GM21515 (cell line): ENCODE data around the gene GALK1.
"Not testable (repeated sequence)": the region's sequence is repeated elsewhere in the genome, so short reads cannot be mapped to it uniquely, and the experiment has no call there.

Source experiments
- ATAC-seq: cut with Tn5 transposase; IDR thresholded peaks from one replicate; pipeline ENCODE4 v1.9.1; 2021; ENCODE audit not compliant: unreplicated experiment

Gene GALK1

GRCh38 chr17:75764711-75765421 is at the start of gene GALK1:
GALK1 (minus strand) TSS chr17:75765192; CDS start chr17:75765136, 56 bp downstream.
- ATAC-seq: no peak

DNA sequence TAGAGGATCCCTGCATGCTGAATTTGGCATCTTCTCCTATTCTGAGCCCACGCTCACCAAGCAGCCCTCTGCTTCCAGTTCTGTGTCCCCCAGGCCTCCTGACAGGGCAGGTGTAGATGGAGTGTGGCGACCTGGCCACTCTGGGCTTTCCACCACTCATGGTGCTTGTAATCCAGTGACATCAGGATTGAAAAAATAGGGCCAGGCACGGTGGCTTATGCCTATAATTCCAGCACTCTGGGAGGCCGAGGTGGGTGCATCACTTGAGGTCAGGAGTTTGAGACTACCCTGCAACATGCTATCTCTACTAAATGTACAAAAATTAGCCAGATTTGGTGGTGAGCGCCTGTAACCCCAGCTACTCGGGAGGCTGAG is 49.0 kb upstream of the GALK1 start:
- no peak for ATAC-seq

- ATAC-seq: no peak
Measured at GRCh38 chr17:75813081-75814020, 48.4 kb upstream of the GALK1 start.

GRCh38 chr17:75812096-75813013 is 47.4 kb upstream of the GALK1 start:
- no peak for ATAC-seq

GRCh38 chr17:75811174-75811573 is 46.2 kb upstream of the GALK1 start:
- ATAC-seq: no peak

DNA sequence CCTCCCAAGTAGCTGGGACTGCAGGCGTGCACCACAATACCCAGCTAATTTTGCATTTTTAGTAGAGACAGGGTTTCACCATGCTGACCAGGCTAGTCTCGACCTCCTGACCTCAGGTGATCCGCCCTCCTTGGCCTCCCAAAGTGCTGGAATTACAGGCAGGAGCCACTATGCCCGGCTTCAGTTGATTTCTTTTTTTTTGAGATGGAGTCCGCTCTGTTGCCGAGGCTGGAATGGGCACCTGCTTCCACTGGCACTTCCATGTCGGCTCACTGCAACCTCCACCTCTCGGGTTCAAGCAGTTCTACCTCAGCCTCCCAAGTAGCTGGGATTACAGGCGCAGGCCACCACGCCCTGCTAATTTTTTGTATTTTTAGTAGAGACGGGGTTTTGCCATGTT is 45.8 kb upstream of the GALK1 start:
- not testable (repeated sequence) for ATAC-seq

DNA sequence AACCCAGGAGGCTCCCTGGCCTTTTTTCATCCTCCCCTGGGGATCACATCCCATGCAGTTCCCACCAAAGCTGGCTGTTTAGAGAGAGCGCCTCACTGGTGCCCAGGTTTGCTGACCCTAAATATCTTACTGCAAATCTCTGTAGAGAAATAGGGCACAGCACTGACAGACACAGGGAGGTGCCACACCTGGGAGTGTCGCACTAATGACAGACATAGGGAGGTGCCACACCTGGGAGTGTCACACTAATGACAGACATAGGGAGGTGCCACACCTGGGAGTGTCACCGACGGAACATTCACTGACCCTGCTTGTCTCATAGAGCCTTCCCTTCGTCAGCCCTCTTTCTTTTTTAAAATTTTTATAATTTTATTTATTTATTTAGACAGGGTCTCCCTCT is 45.2 kb upstream of the GALK1 start:
- ATAC-seq: no peak

DNA sequence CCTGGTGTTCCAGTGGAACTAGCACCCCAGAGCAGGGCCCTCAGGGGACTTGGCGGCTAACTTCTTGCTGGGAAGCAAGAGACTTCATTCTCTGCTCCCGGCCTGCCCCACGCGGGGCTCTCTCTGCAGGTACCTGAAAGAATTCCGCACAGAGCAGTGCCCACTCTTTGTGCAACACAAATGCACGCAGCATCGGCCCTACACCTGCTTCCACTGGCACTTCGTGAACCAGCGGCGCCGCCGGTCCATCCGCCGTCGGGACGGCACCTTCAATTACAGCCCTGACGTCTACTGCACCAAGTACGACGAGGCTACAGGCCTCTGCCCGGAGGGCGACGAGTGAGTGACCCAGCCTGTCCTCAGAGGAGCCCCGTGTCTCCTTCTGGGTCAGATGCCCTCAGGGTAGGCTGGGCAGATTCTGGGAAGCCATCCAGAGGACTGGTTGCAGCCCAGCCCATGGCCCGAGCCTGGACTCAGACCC is 44.7 kb upstream of the GALK1 start:
- no peak for ATAC-seq

DNA sequence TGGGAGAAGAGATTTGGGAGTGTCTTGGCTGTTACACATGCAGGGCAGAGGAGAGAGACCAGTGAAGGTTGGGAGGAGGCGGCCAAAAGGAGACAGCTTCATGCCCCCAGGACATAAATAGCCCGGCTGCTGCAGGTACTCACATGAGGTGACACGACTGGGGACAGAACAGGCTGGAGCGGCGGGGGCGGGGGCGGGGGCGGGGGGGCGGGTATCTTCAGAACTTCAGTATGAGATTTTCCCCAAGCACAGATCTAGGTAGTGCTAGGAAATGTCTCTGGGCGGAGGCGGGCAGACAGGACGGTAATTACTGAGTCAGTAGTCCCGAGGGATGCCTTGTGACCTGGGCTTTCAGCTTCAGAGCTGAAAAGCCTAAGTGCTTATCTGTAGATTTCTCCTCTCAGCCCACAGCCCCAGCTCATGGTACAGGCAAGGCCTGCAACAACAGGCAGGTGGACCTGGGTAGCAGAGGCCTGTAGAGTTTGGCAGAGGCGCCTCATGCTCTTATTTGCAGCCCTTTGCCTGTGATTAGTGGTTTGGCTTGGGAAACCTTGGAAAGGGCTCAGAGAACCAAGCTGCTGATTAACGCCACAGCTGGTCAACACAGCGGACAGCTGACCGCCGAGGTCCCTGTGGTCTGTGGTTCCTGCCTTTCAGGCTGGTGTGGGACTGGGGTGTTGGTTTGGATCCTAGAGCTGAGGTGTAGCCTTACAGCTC is 44.1 kb upstream of the GALK1 start:
- no peak for ATAC-seq

- ATAC-seq: no peak
Measured at GRCh38 chr17:75808549-75808904, 43.5 kb upstream of the GALK1 start.

GRCh38 chr17:75807861-75808260 is 42.9 kb upstream of the GALK1 start:
- ATAC-seq: no peak

DNA sequence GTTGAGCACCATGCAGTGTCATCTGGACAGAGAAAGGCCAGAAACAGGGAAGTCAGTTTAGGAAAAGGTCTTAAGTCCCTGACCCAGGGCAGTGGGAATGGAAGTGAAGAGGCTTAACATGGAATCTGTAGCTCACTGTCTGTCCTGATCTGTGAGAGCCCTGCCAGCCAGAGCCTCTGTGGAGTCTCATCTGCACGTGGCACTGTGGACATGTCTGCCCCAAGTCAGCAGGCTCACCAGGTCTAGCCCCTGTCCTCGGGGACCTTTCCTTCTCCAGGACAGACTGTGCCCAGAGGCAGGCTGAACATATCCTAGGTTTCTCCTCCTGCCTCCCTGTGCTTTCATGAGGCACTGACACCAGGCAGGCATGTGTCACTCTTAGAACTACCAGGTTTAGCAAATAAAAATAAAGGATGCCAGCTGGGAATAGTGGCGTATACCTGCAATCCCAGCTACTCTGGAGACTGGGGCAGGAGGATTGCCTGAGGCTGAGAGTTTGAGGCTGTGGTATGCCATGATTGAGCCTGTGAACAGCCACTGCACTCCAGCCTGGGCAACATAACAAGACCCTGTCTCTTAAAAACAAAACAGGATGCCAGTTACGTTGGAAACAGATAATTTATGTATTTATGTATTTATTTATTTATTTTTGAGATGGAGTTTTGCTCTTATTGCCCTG is 42.0 kb upstream of the GALK1 start:
- no peak for ATAC-seq

DNA sequence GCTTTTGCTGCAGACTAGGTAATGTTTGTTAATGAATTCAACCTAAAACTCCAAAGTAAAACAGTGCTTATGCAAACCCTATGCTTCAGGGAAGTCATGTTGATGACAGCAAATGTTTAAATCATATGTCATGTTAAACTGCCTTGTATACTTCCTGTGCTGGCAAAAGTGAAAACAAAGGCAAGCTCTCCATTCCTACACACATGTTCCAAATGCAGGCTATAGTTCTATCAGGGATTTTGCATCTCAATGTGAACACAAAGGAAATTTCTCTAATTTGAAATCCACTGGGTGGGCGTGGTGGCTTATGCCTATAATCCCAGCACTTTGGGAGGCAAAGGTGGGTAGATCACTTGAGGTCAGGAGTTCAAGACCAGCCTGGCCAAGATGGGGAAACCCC is 38.9 kb upstream of the GALK1 start:
- no peak for ATAC-seq

DNA sequence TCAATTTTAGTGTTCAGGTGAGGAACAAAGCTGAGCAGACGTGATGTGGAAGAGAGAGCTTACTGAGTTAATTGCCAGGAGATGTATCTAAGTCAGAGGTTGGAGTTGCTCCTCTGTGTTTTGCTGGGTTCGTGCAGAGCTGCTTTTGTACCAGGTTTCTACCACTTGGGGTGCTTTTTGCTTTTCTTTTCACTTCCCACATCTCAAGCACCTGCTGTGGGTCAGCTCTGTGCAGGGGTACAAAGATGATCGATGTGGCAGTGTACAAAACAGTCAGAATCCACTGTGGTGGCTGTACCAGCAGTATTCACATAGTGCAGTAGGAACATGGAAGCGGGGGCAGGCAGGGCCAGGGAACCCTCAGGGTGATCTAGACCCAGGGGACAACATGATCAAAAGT is 34.4 kb upstream of the GALK1 start:
- no peak for ATAC-seq

GRCh38 chr17:75795820-75796607 is 31.0 kb upstream of the GALK1 start:
- ATAC-seq: no peak

DNA sequence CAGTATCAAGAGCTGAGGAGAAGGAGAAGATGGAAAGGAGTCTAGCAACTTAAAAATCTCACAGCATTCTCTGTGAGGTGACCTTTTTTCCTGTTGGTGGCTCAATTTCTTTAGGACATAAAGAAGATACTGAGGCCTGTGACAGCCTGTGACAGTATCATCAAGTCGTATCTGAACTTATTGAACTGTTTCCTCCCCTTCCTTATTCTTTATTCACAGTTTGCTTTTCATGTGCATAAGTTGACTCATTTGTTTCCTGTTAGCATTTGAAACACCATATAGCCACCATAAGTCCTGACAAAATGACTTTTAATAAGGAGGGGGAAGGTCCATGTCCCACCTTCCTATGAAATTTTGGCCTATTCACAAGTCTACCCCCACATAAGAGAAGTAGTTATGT is 28.5 kb upstream of the GALK1 start:
- no peak for ATAC-seq

- ATAC-seq: no peak
Measured at GRCh38 chr17:75791254-75791653, 26.3 kb upstream of the GALK1 start.

DNA sequence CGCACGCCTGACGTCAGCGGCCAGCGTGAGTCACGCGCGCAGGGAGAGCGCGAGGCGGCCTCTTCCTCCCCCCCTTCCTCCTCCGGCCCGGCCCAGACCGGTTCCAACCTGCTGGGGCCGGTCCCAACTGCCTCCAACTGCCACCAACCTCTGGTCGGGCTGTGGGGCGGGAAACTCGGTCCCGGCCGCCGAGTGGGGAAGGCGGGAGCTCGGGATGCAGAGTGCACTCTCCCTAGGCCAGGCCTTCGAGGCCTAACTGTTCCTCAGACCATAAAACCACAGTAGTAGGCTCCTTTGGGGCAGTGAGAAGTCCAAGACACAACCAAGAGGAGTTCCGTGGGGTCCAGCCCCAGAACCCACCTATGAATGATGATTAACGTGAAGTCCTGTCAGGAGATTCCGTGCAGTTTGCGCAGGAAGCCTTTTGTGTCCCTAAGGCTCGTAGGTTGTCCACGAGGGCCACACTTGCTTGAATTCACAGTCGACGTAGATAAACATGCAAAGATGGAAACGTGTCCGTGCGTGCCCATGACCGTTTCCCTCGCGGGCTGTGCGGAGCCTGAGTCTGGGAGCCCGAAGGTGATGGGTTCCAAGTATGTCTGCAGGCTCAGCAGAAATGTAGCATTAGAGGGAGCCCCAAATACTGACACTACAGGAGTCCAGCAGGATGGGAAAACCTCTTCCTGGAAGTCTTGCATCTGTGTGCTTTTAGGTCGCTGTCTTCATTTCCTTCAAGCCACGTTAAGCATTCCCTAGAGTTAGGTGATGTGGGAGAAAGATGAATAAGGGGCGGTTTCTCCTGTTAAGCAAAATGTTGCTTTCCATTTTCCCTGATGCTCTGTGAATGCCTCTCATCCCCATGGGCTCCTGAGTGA is 20.3 kb upstream of the GALK1 start:
- peak; percentile 47 for ATAC-seq
